SK-N-MC (cell line): ENCODE data around the gene TDRD6.

Experiments used
- DNase-seq: peaks from one replicate; pipeline ENCODE4 v3.0.0-alpha.2; 2011; ENCODE audit warnings: low read depth, low spot score
- H3K27ac ChIP-seq: fragments of 200-600 bp; sonication (generic); 2 replicates; pipeline ENCODE4 v1.5.1; 2016; ENCODE audit warnings: mixed run types
- H3K36me3 ChIP-seq: fragments of 200-600 bp; sonication (generic); 2 replicates; pipeline ENCODE4 v1.6.1; 2017; ENCODE audit warnings: antibody characterized with exemption, low read length, mixed read lengths; ENCODE audit not compliant: insufficient read depth
- H3K4me3 ChIP-seq: fragments of 200-600 bp; sonication (generic); 2 replicates; pipeline ENCODE4 v1.5.1; 2016
- H3K9ac ChIP-seq: fragments of 200-600 bp; sonication (generic); 2 replicates; pipeline ENCODE4 v1.8.0; 2017; ENCODE audit warnings: mixed run types, mixed read lengths; ENCODE audit not compliant: insufficient read length
- H3K9me3 ChIP-seq: fragments of 200-600 bp; sonication (generic); 2 replicates; pipeline ENCODE4 v1.6.1; 2017; ENCODE audit warnings: low read depth, mild to moderate bottlenecking, antibody characterized with exemption, low read length, moderate library complexity, mixed read lengths
- EZH2 ChIP-seq: fragments of 200-600 bp; sonication (generic); IDR thresholded peaks from one replicate; pipeline ENCODE4 v1.6.1; 2017; ENCODE audit warnings: antibody characterized with exemption
- FOXP2 ChIP-seq: optimal IDR thresholded peaks from 2 replicates; pipeline ENCODE3; 2011; ENCODE audit warnings: mild to moderate bottlenecking, moderate library complexity; ENCODE audit not compliant: insufficient read depth; ENCODE audit errors: extremely low read length, control extremely low read depth
- POLR2AphosphoS5 ChIP-seq: IDR thresholded peaks from 2 replicates; pipeline ENCODE4 v1.6.1; 2012; ENCODE audit warnings: mild to moderate bottlenecking, low read depth, low read length, borderline replicate concordance

The TDRD6 gene

DNA sequence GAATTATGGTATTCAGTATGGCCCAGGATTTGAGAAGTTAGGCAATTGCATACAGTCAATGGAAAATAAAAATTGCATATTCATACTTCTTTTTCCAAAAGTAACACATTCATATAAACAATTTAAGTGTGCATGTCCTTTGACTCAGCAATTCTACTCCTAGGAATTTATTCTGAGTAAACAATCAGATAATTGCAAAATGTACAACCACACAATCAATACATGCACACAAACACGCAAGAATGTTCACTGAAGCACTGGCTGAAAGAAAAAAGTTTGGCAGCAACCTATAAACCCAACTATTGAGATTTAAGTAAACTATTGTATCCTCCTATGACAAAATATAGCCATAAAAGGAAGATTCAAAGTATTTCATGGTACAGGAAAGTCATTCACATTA lies 36.7 kb upstream of the TDRD6 start:
- no peak for DNase-seq

DNA sequence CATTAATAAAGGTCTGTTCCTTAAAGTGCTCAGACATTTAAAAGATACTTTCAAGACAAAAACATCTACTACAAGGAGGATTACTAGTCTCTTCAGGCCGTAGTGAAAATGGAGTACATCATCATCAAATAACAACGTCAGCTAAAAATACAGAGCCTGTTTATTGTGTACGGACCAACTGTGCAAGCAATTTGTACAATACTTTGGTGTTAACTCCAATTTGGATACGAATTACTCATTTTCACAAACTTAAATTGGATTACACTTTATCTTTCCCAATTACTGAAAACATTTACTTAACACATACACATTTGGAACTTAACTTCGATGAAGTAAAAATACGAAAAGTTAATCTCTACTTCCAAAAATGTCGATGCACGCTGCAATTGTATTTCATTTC lies 35.9 kb upstream of the TDRD6 start:
- Histone ChIP-seq H3K4me3 (no peak overlapping the region; the same call in 1 of the 2 replicates), H3K27ac (no peak overlapping the region), H3K36me3 (no peaks in the 10 kb centered on the region), H3K9me3 (no peaks in the 10 kb centered on the region), H3K9ac (no peak overlapping the region)
- no peak for DNase-seq
- no peak for TF ChIP-seq POLR2AphosphoS5
- TF ChIP-seq EZH2: no peak
- no peak for TF ChIP-seq FOXP2

More for the DNA sequence above, 36.7 kb upstream of the TDRD6 start:
- no peak overlapping the region for H3K27ac ChIP-seq
- no peak for TF ChIP-seq POLR2AphosphoS5
- no peak for TF ChIP-seq FOXP2
- no peak for TF ChIP-seq EZH2
- no peak overlapping the region for H3K9ac ChIP-seq
- no peaks in the 10 kb centered on the region for H3K9me3 ChIP-seq
- H3K4me3 ChIP-seq: no peak overlapping the region
- no peaks in the 10 kb centered on the region for H3K36me3 ChIP-seq

- Histone ChIP-seq H3K4me3 (peak overlapping the region; percentile 89), H3K9ac (no peak overlapping the region), H3K9me3 (no peaks in the 10 kb centered on the region), H3K27ac (no peak overlapping the region), H3K36me3 (no peaks in the 10 kb centered on the region)
- no peak for TF ChIP-seq FOXP2
- no peak for TF ChIP-seq POLR2AphosphoS5
- no peak for TF ChIP-seq EZH2
- no peak for DNase-seq
Measured at GRCh38 chr6:46652232-46652602, 35.5 kb upstream of the TDRD6 start.

DNA sequence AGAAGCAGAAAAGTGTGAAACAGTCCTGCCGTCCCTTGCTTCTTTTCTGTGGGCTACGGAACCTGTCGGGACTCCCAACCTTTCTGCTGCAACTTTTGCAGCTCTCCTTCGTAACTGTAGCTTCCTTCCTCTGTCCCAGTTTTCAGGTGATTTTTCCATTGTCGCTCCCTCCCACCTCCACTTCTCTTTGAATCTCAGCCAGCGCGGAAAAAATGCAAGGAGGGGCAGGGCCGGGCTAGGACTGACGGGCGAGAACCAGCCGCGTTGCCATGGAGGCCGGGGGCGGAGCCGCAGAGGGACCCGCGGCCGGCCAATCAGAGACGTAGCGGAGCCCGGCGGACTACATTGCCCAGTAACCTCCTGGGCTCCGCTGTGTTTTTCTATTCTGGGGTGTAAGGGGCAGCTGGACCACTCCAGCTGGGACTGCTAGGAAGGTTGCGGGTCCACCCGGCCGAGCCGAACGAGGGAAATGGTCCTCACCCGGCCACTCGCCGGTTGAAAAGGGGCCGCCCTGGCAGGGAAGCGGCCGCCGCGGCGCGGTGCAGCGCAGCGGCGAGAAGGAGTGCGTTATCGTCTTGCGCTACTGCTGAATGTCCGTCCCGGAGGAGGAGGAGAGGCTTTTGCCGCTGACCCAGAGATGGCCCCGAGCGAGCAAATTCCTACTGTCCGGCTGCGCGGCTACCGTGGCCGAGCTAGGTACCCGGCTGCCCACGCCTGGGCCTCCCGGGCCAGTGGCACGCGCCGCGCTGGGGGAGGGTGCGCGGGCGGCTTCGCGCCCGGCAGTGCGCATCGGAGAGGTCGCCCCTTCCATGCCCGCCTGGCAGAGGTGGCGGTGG lies 34.9 kb upstream of the TDRD6 start, which contains the start of the genes CYP39A1 and SLC25A27:
TSS of gene CYP39A1 (minus strand) at position 216 of the 836 bp plus-strand sequence. CDS start 236 bp downstream, outside the sequence.
TSS of gene SLC25A27 (plus strand) at position 373 of the 836 bp plus-strand sequence. CDS start at position 591, 218 bp downstream.
- Histone ChIP-seq H3K9ac (no peak within 1 kb of the TSS), H3K27ac (no peak within 1 kb of the TSS), H3K36me3 (no peaks in the 10 kb centered on the region), H3K4me3 (peak within 1 kb of the TSS; percentile 89), H3K9me3 (no peaks in the 10 kb centered on the region)
- DNase-seq: no peak
- TF ChIP-seq POLR2AphosphoS5 (no peak), FOXP2 (no peak), EZH2 (no peak)

DNA sequence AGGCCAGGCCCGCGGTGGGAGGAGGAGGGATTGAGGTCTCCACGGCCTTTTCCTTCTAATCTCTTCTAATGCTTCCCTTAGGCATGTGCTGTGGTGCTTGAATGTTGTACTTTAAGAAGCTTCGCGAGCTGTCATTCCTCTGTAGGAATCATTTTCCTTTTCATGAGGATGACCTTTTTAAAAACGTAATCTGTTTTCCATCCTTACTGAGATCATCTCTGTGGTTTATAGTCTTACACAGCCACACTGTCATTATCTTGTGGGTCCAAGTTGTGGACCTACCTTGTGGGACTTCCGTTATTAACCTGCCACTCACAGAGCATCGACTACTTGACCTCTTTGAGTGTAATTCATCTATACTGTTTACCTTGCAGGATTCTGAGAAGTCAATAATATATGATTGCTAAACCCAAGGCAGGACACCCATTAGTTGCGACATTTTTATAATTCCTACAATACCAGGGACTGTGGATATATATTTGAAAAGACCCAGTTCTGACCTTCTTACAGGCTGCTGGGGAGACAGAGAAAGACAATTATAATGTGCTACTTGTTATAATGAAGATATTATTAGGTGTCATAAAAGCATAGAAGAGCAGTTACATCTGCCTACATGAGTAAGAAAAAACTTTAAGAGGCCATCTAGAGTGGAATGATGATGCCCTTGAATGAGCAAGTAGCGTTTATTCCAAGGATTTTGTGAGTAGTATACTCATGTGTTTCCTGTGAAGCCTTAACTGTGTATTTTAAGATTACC lies 34.1 kb upstream of the TDRD6 start:
- Histone ChIP-seq H3K4me3 (peak overlapping the region; percentile 89), H3K27ac (no peak overlapping the region), H3K9ac (no peak overlapping the region), H3K36me3 (no peaks in the 10 kb centered on the region), H3K9me3 (no peaks in the 10 kb centered on the region)
- TF ChIP-seq POLR2AphosphoS5: no peak
- no peak for TF ChIP-seq FOXP2
- no peak for TF ChIP-seq EZH2
- no peak for DNase-seq

GRCh38 chr6:46655803-46656202 lies 31.9 kb upstream of the TDRD6 start:
- no peak overlapping the region for H3K4me3 ChIP-seq

DNA sequence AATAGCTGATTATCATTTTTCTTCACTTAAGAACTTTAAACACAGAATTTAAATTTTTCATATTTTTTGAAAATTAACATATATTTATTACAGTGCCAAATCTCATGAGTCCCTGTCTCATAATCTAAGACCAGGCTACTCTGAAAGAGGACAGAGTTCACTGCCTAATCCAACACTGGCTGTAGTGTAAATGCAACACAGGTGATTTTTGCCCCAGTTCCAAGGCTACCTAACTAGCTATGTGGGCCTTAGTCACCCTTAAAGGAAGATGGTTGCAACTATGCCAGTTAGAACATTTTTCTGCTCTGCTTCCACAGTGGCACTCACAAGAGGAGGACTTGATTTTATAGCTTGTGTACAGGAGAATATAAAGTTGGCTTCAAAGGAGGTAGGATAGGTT lies 30.0 kb upstream of the TDRD6 start:
- TF ChIP-seq FOXP2 (no peak), EZH2 (no peak), POLR2AphosphoS5 (no peak)
- Histone ChIP-seq H3K36me3 (no peaks in the 10 kb centered on the region), H3K27ac (no peak overlapping the region), H3K9me3 (no peaks in the 10 kb centered on the region), H3K4me3 (no peak overlapping the region), H3K9ac (no peak overlapping the region)
- no peak for DNase-seq

More at GRCh38 chr6:46655803-46656202, 31.9 kb upstream of the TDRD6 start:
- Histone ChIP-seq H3K9me3 (no peaks in the 10 kb centered on the region), H3K9ac (no peak overlapping the region), H3K36me3 (no peaks in the 10 kb centered on the region), H3K27ac (no peak overlapping the region)
- TF ChIP-seq FOXP2 (no peak), EZH2 (no peak), POLR2AphosphoS5 (no peak)
- DNase-seq: no peak

DNA sequence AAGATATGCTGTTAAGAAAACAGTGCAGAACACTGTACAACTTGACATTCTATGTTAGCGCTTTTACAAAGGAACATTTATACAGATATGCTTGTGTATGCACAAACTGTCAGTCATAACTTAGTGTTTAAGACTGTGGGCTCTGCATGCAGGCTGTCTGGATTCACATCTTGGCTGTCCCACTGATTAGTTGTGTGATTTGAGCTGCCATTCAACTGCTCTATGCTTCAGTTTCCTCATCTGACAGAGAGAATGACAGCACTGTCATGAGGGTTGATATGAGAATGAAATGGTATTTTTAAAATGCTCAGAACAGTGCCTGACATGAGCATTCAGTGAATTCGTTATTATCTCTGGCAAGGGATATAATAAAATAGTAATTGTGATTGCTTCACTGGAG lies 26.2 kb upstream of the TDRD6 start:
- Histone ChIP-seq H3K36me3 (no peaks in the 10 kb centered on the region), H3K9ac (no peak overlapping the region), H3K27ac (no peak overlapping the region), H3K4me3 (no peak overlapping the region), H3K9me3 (no peaks in the 10 kb centered on the region)
- TF ChIP-seq EZH2 (no peak), FOXP2 (no peak), POLR2AphosphoS5 (no peak)
- DNase-seq: no peak

GRCh38 chr6:46667377-46667776 lies 20.3 kb upstream of the TDRD6 start:
- Histone ChIP-seq H3K9ac (no peak overlapping the region), H3K9me3 (no peaks in the 10 kb centered on the region), H3K36me3 (no peaks in the 10 kb centered on the region), H3K4me3 (no peak overlapping the region), H3K27ac (no peak overlapping the region)
- no peak for DNase-seq
- TF ChIP-seq POLR2AphosphoS5 (no peak), FOXP2 (no peak), EZH2 (no peak)
